ELF-1 (cell line): ENCODE measurements around the gene RAB26.

Experiments used
- DNase-seq: peaks from one replicate; pipeline ENCODE4 v3.0.0-alpha.2; 2016; ENCODE audit warnings: low read depth, low spot score

Gene RAB26

GRCh38 chr16:2142942-2143877, 5.2 kb upstream of the RAB26 start:
- DNase-seq, result peak; percentile 35

GRCh38 chr16:2143878-2144485, 4.4 kb upstream of the RAB26 start:
- peak; percentile 43 for DNase-seq

- no peak for DNase-seq
These were observed 2.6 kb upstream of the RAB26 start for GRCh38 chr16:2145843-2146242.

- no peak for DNase-seq
These were observed 1.0 kb upstream of the RAB26 start for GRCh38 chr16:2147378-2147777.

GRCh38 chr16:2148714-2149629, 547 bp downstream of the RAB26 start:
- DNase-seq, result peak; percentile 41

- peak; percentile 71 for DNase-seq
These were observed 1.4 kb downstream of the RAB26 start for GRCh38 chr16:2149630-2150417.

GRCh38 chr16:2150418-2151187, 2.2 kb downstream of the RAB26 start:
- DNase-seq, result peak; percentile 85

- peak; percentile 84 for DNase-seq
These were observed 3.0 kb downstream of the RAB26 start for GRCh38 chr16:2151188-2152091.

- DNase-seq, result peak; percentile 51
These were observed 4.5 kb downstream of the RAB26 start for GRCh38 chr16:2152695-2153506.

GRCh38 chr16:2154533-2155090, 6.2 kb downstream of the RAB26 start:
- DNase-seq, result no peak

- peak; percentile 100 for DNase-seq
These were observed 6.9 kb downstream of the RAB26 start, which contains the start of gene TRAF7 for GRCh38 chr16:2155091-2155950. TSS of gene TRAF7 (plus strand) at chr16:2155782. CDS start at chr16:2163921, 8,139 bp downstream.

GRCh38 chr16:2155977-2156848, 7.8 kb downstream of the RAB26 start:
- DNase-seq, result peak; percentile 59

- DNase-seq, result no peak
These were observed 8.4 kb downstream of the RAB26 start for GRCh38 chr16:2156849-2157224.

- no peak for DNase-seq
These were observed 9.2 kb downstream of the RAB26 start for GRCh38 chr16:2157480-2158261.

- no peak for DNase-seq
These were observed 9.8 kb downstream of the RAB26 start for GRCh38 chr16:2158262-2158638.
